Measurements from ENCODE around the gene PFKFB2.
A peak's percentile ranks its signal among the peaks of the same experiment; 100 is the strongest.

The PFKFB2 gene

DNA sequence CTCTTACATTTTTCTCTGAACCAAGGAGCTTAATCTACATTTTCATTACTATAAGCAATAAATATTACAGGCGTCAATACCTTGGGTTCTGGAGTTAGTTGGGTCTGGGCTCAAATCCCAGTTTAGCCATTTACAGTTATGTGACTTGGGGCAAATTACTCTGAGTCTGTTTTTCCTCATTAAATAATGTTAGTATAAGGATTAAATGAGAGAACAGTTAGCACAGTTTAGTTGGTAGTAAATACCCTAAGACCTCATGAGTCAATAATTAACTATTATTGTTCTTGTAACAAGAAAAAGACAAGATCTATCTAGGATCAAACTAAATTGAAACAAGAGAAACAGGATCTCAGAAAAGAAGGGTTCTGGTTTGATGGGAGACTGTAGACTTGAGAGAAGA lies 25.2 kb upstream of the PFKFB2 start:
- no peak for DNase-seq

DNA sequence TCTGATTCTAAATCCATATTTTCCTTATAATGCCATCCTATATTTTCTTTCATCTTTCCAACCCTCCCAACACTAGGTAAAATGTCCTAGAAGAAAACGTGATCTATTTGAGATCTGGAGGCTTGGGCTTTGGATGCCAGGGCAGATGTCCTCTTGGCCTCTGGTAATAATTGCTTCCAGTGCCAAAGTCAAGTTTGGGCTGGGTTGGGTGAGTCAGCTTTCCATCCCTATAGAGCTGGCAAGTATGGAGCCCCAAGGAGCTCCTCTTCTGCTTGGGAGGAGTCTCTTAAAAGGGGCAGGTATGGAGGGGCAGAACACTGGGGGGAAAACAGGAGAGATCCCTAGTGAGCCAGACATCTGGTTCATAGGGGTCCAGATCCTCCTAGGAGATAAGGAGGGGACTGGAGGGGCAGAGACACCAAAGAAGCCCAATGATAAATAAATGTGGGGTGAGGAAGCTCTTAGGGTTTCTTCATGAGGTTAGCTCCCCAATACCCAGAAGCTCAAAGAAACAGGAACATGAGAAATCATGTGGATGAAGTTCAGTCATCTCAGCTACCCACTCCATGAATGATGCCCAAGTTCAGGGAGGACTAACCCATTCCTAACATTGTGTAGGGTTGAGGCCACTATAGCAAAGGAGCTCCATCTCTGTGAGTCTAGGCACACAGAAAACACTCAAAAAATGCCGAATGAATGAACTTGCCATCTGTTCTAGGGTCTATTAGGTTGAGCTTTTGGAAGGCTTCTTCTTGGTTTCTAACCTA lies 24.0 kb upstream of the PFKFB2 start:
- peak in 1 of 2 experiments; percentile 19 for DNase-seq
- no peak for TF ChIP-seq GATA1 (IDR thresholded peaks at IDR 0.05; ENCODE audit: low read depth, low read length)
- TF ChIP-seq POLR2A (IDR thresholded peaks at IDR 0.05; ENCODE audit: low read length): no peak

More for the DNA sequence above, 25.2 kb upstream of the PFKFB2 start:
- TF ChIP-seq POLR2A (IDR thresholded peaks at IDR 0.05; ENCODE audit: low read length) (no peak), GATA1 (IDR thresholded peaks at IDR 0.05; ENCODE audit: low read depth, low read length) (no peak)

DNA sequence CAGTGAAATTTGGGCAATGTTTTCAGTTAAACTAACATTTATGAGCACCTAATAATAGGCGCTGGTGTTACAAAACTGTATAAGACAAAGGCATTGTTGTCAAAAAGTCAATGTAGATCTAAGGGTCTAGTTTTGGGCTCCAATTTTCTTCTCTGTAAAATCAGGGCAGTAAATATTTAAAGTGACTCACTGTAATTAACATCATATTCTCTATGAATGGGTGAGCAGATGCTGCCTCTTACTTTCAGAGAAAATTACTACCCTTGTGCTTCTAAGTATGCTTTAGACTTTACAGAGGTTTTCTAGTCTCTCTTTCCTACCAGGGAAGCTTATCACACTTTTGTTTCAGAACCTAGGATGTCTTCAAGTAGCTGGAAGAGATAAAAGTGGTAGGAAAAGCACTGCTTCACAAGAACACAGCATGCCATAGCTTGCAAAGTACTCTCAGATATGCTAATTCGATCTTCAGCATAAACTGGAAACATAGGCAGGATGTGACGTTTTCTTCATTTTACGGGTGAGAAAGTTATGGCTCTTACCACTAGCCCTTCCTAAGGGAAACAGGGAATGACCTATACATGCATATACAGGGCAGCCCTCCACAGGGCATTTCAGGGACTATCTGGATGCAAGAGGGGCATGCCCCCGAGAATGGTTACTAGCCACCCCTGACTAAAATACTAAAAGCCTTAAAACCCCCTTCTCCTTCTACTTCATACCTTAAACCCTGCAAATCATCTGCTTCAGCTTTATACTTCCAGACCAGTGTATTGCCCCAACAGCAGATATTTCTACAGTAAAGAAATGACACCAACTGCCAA lies 23.2 kb upstream of the PFKFB2 start:
- DNase-seq: no peak
- TF ChIP-seq POLR2A (IDR thresholded peaks at IDR 0.05; ENCODE audit: low read length) (no peak), GATA1 (IDR thresholded peaks at IDR 0.05; ENCODE audit: low read depth, low read length) (no peak)

DNA sequence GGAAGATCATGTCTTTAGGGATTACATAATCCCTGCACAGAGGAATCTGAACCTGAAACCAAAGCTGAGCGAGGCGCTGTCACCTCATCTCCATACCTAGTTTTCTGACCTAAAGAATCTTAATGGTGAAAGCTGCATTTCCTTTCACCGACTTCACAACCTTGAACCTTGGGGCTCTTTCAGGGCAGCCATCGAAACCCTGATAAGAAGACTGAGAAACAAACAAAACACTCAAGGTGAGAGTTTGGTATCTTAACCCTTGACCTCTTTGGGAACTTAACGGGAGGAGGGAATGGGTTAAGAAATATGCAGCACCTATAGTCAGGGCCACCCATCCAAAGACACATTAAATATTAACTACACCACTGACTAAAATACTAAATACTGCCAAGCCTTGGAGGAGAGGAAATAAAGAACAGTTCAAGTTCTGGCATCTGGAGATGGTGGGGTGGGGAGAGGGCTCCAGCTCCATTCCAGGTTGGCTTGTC lies 22.5 kb upstream of the PFKFB2 start:
- TF ChIP-seq GATA1 (IDR thresholded peaks at IDR 0.05; ENCODE audit: low read depth, low read length) (no peak), POLR2A (IDR thresholded peaks at IDR 0.05; ENCODE audit: low read length) (no peak)

DNA sequence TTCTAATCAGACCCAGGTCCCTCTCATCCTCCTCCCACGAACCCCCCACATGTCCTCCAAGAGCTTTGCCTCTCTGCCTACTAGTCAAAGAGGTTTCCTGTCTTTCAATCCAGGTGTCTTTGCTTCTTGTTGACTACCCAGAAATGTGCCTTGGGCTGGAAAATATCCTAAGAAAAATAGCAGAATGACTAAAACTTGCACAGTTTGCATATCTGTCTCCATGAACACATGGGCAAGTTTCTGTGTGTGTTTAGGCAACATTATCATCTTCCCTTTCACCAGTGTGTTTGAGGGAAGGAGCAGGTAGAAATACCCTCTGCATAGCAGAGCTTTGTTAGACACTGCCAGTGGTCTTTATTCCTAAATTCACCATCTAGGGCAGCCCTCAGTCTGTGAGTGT lies 22.1 kb upstream of the PFKFB2 start:
- no peak for DNase-seq
- TF ChIP-seq GATA1 (IDR thresholded peaks at IDR 0.05; ENCODE audit: low read depth, low read length) (no peak), POLR2A (IDR thresholded peaks at IDR 0.05; ENCODE audit: low read length) (no peak)

More for the DNA sequence above, 22.5 kb upstream of the PFKFB2 start:
- DNase-seq: no peak

DNA sequence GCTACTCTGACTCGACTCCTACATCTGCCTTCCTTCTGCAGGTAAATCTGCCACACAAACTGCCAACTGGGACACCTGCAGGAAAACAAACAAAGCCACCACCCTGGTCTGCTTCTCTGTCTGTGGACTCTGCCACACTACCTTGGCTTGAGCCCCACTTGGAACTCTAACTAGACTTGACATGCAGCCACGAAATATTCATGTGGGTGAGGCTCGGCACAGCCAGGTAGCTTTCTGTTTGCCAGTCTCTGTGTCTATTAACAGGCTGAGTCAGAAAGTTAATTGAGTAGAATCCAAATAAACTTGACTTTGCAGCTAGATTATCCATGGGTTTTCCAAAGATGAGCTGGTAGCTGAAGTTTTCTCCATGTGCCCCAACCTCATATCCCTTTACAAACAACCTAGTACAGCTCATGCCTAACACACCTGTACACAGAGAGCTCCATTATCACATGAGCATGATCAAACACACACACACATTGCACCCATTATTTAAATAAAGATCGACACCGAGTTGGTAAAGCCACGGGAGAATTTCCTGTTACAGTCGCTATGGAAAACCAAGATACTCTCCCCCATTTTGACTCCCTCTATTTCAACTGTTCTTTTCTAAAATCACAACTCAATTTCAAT lies 21.3 kb upstream of the PFKFB2 start:
- no peak for DNase-seq
- no peak for TF ChIP-seq POLR2A (IDR thresholded peaks at IDR 0.05; ENCODE audit: low read length)
- no peak for TF ChIP-seq GATA1 (IDR thresholded peaks at IDR 0.05; ENCODE audit: low read depth, low read length)

DNA sequence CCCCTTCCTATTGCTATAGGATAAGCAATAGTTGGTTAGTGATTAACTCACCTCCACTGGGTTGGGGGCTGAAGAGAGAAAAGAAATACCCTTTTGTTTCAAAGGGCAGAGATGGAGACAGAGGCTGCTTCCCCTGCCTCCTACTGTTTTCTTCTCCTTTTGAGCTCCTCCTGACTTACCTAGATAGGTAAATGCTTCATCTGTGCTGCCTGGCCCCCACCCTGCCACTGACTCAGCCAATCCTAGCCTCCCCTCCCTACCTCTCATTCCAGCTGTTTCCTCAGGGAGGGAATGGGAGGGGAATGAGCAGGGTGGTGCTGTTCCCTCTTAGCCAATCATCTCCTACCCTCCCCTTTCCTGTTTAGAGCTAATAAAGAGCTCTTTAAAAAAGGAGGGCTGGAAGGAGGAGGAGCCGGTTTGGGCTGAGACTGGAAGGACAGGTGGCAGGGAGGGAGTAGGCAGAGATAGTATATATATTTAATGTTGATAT lies 20.5 kb upstream of the PFKFB2 start, which contains the start of gene C1orf116:
TSS of gene C1orf116 (minus strand) at position 229 of the 490 bp plus-strand sequence. CDS start 5,158 bp downstream, outside the sequence.
- TF ChIP-seq POLR2A (IDR thresholded peaks at IDR 0.05; ENCODE audit: low read length) (no peak), GATA1 (IDR thresholded peaks at IDR 0.05; ENCODE audit: low read depth, low read length) (no peak)
- DNase-seq: peak in 1 of 2 experiments; percentile 35

DNA sequence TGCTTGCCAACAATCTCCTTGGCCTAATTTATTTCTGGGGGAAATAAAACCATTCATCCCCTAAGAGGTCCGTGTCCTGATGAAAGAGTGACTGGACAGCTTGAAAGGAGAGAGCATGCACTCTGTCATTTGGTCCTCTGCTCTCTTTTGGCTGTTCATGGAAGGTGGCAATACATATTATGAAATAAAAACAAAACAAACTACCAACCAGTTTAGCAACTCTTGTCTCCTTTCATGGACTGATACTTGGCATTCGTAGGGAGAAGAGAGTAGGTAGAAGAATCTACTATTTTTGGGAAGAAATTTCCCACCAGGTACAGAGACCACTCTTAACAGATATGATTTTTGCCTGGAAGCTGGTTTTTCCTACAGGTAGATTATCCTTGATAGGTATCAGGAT lies 19.8 kb upstream of the PFKFB2 start:
- TF ChIP-seq POLR2A (IDR thresholded peaks at IDR 0.05; ENCODE audit: low read length) (no peak), GATA1 (IDR thresholded peaks at IDR 0.05; ENCODE audit: low read depth, low read length) (no peak)
- DNase-seq: no peak

DNA sequence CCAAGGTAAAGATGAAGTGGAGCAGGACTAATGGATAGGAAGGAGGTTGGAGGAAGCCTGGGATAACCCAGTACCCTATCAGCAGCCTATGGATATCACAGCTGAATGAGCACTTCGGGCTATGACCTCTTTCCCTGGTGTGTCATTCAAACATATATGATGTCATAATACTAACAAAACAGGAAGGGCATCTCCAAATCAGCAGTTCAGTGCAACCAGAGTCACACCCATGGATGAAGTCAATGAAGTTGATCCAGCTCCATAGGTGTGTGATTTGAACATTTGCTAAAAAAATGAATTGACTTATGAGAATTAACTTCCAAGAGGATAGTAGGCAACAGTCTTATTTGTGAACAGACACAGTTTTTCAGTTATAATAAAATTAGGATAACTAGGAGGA lies 18.9 kb upstream of the PFKFB2 start:
- TF ChIP-seq POLR2A (IDR thresholded peaks at IDR 0.05; ENCODE audit: low read length) (no peak), GATA1 (IDR thresholded peaks at IDR 0.05; ENCODE audit: low read depth, low read length) (no peak)
- DNase-seq: peak in 1 of 2 experiments; percentile 60

DNA sequence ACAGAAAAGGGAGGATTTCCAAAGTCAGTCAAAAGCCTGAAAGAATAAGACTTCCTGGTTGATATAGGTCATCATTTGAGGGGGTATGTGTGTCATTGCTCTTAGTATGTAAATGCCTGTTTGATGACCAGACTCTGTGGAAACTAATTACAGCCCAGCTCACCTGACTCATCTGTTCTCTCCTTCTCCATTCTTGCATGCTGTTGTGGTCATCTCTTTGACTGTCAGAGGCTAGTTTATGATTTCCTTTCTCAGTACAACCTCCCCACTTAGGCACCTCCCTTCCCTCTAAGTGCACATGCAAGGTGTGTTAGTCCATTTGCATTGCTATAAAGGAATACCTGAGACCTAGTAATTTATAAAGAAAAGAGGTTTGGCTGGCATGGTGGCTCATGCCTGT lies 18.1 kb upstream of the PFKFB2 start:
- peak in 1 of 2 experiments; percentile 36 for DNase-seq
- no peak for TF ChIP-seq GATA1 (IDR thresholded peaks at IDR 0.05; ENCODE audit: low read depth, low read length)
- TF ChIP-seq POLR2A (IDR thresholded peaks at IDR 0.05; ENCODE audit: low read length): no peak

DNA sequence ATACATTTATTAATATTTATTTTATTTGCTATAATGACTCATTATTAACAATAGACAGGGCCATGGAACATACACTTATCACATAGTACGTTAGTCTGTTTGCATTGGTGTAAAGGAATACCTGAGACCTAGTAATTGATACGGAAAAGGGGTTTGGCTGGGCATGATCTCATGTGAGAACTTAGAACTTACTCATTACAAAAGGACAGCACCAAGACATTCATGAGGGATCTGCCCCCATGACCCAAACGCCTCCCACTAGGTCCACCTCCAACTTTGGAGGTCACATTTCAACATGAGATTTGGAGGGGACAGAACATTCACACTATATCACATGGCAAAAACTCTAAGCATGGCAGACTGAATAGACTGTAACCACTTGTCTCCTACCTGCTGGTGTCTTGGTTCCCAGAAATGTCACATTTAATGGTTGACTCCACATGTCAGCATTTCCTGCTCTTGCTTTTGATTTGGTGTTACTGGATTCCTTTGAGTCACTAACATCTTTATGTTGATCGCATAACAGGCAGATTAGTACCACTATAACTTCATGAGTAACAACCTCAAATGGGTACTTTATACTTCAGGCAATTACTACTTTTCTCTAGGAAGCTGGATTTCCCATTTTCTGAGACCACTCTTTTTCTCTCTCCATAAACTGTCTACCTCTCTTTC lies 17.1 kb upstream of the PFKFB2 start:
- DNase-seq: no peak
- no peak for TF ChIP-seq POLR2A (IDR thresholded peaks at IDR 0.05; ENCODE audit: low read length)
- no peak for TF ChIP-seq GATA1 (IDR thresholded peaks at IDR 0.05; ENCODE audit: low read depth, low read length)

DNA sequence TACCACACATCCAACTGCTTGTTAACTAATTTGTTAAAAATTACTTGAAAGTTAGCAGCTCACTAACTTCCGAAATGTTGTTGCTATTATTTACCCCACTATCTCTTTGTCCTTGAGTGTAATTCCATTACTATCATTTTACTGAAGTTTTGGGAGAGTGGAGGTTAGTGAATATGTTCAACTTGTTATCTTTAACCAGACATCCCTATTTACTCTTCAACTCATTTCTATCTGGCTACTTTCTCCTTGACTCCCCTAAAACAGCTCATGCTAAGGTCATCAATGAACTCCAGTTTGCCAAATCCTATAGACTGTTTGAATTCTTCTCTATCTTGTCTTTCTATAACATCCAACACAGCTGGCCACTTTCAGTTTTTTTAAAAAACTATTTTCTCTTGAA lies 16.2 kb upstream of the PFKFB2 start:
- TF ChIP-seq GATA1 (IDR thresholded peaks at IDR 0.05; ENCODE audit: low read depth, low read length) (no peak), POLR2A (IDR thresholded peaks at IDR 0.05; ENCODE audit: low read length) (no peak)
- DNase-seq: no peak

Measured in erythroblast (primary cell).